GM12865 (cell line): ENCODE results near the gene TUSC7.

Source experiments
- DNase-seq: peaks from one replicate; pipeline ENCODE4 v3.0.0; 2010; ENCODE audit warnings: low read depth
- H3K4me3 ChIP-seq: 2 replicates; pipeline ENCODE4 v1.5.1; 2011; ENCODE audit warnings: mild to moderate bottlenecking, low read depth, low read length, control low read depth
- CTCF ChIP-seq: IDR thresholded peaks from 2 replicates; pipeline ENCODE4 v1.5.1; 2011; ENCODE audit warnings: low read length, control low read depth, low read depth, inconsistent platforms; ENCODE audit not compliant: insufficient read depth; ENCODE audit errors: missing control alignments

The TUSC7 gene

GRCh38 chr3:116749388-116749787 is 39.8 kb downstream of the TUSC7 start:
- DNase-seq, result no peak
- no peak overlapping the region for H3K4me3 ChIP-seq
- no peak for TF ChIP-seq CTCF

GRCh38 chr3:116757315-116757714 is 47.7 kb downstream of the TUSC7 start:
- no peak overlapping the region for H3K4me3 ChIP-seq
- no peak for TF ChIP-seq CTCF
- DNase-seq, result no peak

- TF ChIP-seq CTCF, result no peak
- H3K4me3 ChIP-seq, result no peak overlapping the region
- DNase-seq, result no peak
These were observed 49.7 kb downstream of the TUSC7 start for GRCh38 chr3:116759316-116759715.
